ENCODE measurements around the gene SAMD3. TPM values are rescaled to one million over a fixed set of nuclear protein-coding genes. Genes with fewer than 3 reads are reported as not detected.

SAMD3 gene
- total and polyA plus RNA-seq, 2 of the 4 experiments (the other 2 are of a cell fraction) = 3.0 to 3.9 TPM

DNA sequence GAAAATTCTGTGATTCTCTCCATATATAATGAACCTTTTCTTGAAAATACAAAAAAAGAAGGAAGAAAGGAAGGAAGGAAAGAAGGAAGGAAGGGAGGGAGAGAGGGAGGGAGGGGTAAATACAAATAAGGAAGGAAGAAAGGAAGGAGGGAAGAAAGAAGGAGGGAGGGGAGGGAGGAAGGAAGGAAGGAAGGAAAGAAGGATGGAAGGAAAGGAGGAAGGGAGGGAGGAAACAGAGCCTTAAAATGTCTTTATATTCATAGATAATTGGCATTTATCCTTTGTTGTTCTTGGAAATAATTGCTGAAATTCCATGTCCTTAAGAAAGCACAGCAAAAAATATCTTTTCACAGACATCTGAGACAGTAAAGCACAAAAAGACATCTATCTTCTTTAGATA lies 40.3 kb downstream of the SAMD3 start:
- Histone ChIP-seq H4K5ac (ENCODE audit: low read depth, low read length) (no peak overlapping the region), H3K9ac (ENCODE audit: low read depth, low read length) (no peak overlapping the region), H2AK9ac (replicated peaks; ENCODE audit: low read depth, low read length, poor library complexity) (no peak overlapping the region), H3K56ac (ENCODE audit: extremely low read depth, insufficient read depth, low read length) (no peak overlapping the region), H3K9me1 (ENCODE audit: insufficient read depth, low read length) (no peaks in the 10 kb centered on the region), H3K36me3 (ENCODE audit: control insufficient read depth, insufficient read depth, low read length) (no peaks in the 10 kb centered on the region), H3K4me2 (ENCODE audit: low read depth, low read length) (no peak overlapping the region), H3K4me3 (ENCODE audit: insufficient read depth, low read depth, low read length) (no peak overlapping the region), H3K9me3 (ENCODE audit: control insufficient read depth, insufficient read depth, low read length) (no peaks in the 10 kb centered on the region), H3K27me3 (ENCODE audit: control insufficient read depth, insufficient read depth, low read length) (no peaks in the 10 kb centered on the region), H2BK20ac (ENCODE audit: low read depth, low read length) (no peak overlapping the region), H3K14ac (replicated peaks; ENCODE audit: low read depth, low read length) (no peak overlapping the region), H3K27ac (ENCODE audit: insufficient read depth, low read length) (no peak overlapping the region), H2AFZ (replicated peaks; ENCODE audit: low read length, poor library complexity) (no peak overlapping the region), H2AK5ac (ENCODE audit: low read depth, low read length) (no peak overlapping the region), H3K4ac (ENCODE audit: low read depth, low read length) (no peak overlapping the region), H2BK5ac (ENCODE audit: low read depth, low read length, poor library complexity, severe bottlenecking) (no peak overlapping the region), H3K79me1 (ENCODE audit: low read depth in 1 of 2, low read length in 2 of 2) (no peaks in the 10 kb centered on the region), H4K91ac (ENCODE audit: insufficient read depth, low read depth, low read length) (no peak overlapping the region), H3K18ac (ENCODE audit: low read depth, low read length) (no peak overlapping the region), H2BK15ac (ENCODE audit: low read depth, low read length) (no peak overlapping the region), H4K8ac (ENCODE audit: low read depth in 2 of 2, low read length in 2 of 2) (no peak overlapping the region), H4K20me1 (ENCODE audit: insufficient read depth, low read length) (no peaks in the 10 kb centered on the region), H3K4me1 (ENCODE audit: control insufficient read depth, insufficient read depth, low read length) (peaks cover 2% of the 10 kb centered on the region; the same call in 1 of the 2 replicates), H3K23ac (ENCODE audit: low read depth, low read length) (no peak overlapping the region), H2BK120ac (ENCODE audit: low read depth, low read length) (no peak overlapping the region)
- DNase-seq = no peak
- BruUV-seq (replicated peaks) = no TSS peak
- no peak for ATAC-seq (ENCODE audit: low read depth)
- ChIA-PET CTCF (no interaction called here), POLR2A (ENCODE audit: unreplicated experiment) (no interaction called here)
- TF ChIP-seq NFE2L2 (IDR thresholded peaks at IDR 0.05; ENCODE audit: low read depth, low read length) (no peak), BHLHE40 (IDR thresholded peaks at IDR 0.05; ENCODE audit: low read depth, low read length) (no peak), FOS (IDR thresholded peaks at IDR 0.05; ENCODE audit: low read depth, low read length) (no peak)
- dilution Hi-C loops (cut with HindIII; ENCODE audit: low sequenced_read_pairs, unreplicated experiment) = no loop called here
- in situ Hi-C loops (cut with MboI; ENCODE audit: low sequenced_read_pairs) = no loop called here
- intact Hi-C loops (cut with micrococcal nuclease) = no loop called here
